ENCODE data around the gene ANKRD13C. TPM values are rescaled to one million over a fixed set of nuclear protein-coding genes. Genes with fewer than 3 reads are reported as not detected.
A peak's percentile ranks its signal among the peaks of the same experiment; 100 is the strongest.

The ANKRD13C gene
- total RNA-seq, 3 donors from 2014 or later: 20.8 to 24.8 (median 23.4) TPM

GRCh38 chr1:70364439-70364838 is 9.9 kb upstream of the ANKRD13C start:
- DNase-seq (no peak), ATAC-seq (no peak)
- intact Hi-C loops (cut with DNase I, micrococcal nuclease): no loop called here
- H3K9me3 ChIP-seq: no peaks in the 10 kb centered on the region
- H3K4me3 ChIP-seq: no peak overlapping the region
- TF ChIP-seq CTCF (IDR thresholded peaks at IDR 0.05): no peak
- no peaks in the 10 kb centered on the region for H3K36me3 ChIP-seq (ENCODE audit: low read depth)
- H3K4me1 ChIP-seq (ENCODE audit: low read depth): no peaks in the 10 kb centered on the region

- DNase-seq (no peak), ATAC-seq (no peak)
- H3K4me3 ChIP-seq: no peak overlapping the region
- TF ChIP-seq CTCF (IDR thresholded peaks at IDR 0.05): no peak
- H3K4me1 ChIP-seq (ENCODE audit: low read depth): no peaks in the 10 kb centered on the region
- no peaks in the 10 kb centered on the region for H3K9me3 ChIP-seq
- no peaks in the 10 kb centered on the region for H3K36me3 ChIP-seq (ENCODE audit: low read depth)
- intact Hi-C loops (cut with DNase I, micrococcal nuclease): no loop called here
Measured at GRCh38 chr1:70361727-70362398, 7.3 kb upstream of the ANKRD13C start.

GRCh38 chr1:70360321-70360720 is 5.8 kb upstream of the ANKRD13C start:
- DNase-seq: no peak
- intact Hi-C loops (cut with DNase I, micrococcal nuclease): no loop called here
- Histone ChIP-seq H3K9me3 (no peaks in the 10 kb centered on the region), H3K4me3 (no peak overlapping the region), H3K36me3 (ENCODE audit: low read depth) (no peaks in the 10 kb centered on the region), H3K4me1 (ENCODE audit: low read depth) (no peaks in the 10 kb centered on the region)
- peak; percentile 40 for ATAC-seq
- no peak for TF ChIP-seq CTCF (IDR thresholded peaks at IDR 0.05)

DNA sequence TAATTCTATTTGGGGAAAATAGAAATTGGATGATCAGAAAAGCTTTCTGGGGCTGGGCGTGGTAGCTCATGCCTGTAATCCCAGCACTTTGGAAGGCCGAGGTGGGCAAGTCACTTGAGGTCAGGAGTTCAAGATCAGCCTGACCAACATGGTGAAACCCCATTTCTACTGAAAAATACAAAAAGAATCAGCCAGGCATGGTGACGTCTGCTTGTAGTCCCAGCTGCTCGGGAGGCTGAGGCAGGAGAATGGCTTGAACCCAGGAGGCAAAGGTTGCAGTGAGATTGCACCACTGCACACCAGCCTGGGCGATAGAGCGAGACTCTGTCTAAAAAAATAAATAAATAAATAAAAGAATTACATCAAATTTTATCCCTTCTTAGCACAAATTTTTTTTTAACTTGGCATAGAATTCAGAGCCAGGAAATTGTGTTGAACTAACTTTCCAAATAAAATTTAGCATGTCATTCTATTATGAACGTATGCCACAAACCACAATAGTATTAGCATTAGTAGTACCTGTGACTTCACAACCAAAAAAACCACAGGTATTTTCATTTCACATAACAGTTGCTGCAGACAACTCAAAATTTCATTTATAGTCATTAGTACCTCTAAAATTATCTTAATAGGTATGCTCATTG is 4.5 kb upstream of the ANKRD13C start:
- Histone ChIP-seq H3K36me3 (ENCODE audit: low read depth) (no peaks in the 10 kb centered on the region), H3K4me3 (no peak overlapping the region), H3K4me1 (ENCODE audit: low read depth) (no peaks in the 10 kb centered on the region), H3K9me3 (no peaks in the 10 kb centered on the region)
- intact Hi-C loops (cut with DNase I, micrococcal nuclease): no loop called here
- ATAC-seq: no peak
- TF ChIP-seq CTCF (IDR thresholded peaks at IDR 0.05): no peak
- DNase-seq: no peak

GRCh38 chr1:70355920-70356319 is 1.4 kb upstream of the ANKRD13C start:
- ATAC-seq: no peak
- Histone ChIP-seq H3K36me3 (ENCODE audit: low read depth) (no peaks in the 10 kb centered on the region), H3K4me3 (no peak overlapping the region), H3K4me1 (ENCODE audit: low read depth) (peaks cover 20% of the 10 kb centered on the region), H3K9me3 (no peaks in the 10 kb centered on the region)
- DNase-seq: peak in 1 of 3 donors; percentile 10
- intact Hi-C loops (cut with DNase I, micrococcal nuclease): no loop called here
- TF ChIP-seq CTCF (IDR thresholded peaks at IDR 0.05): no peak
